HEK293 (cell line): Measurements from ENCODE around the gene TMEM143.
A peak's percentile ranks its signal among the peaks of the same experiment; 100 is the strongest.

Experiments used
- CTCF ChIA-PET: fragments of 350-600 bp; formaldehyde crosslinking; extraction: SDS; loops from one replicate; lab custom pipeline; 2021; ENCODE audit warnings: antibody characterized with exemption; lab: Yijun Ruan, JAX
- POLR2A ChIA-PET: fragments of 300-600 bp; formaldehyde crosslinking; extraction: SDS; loops from one replicate; lab custom pipeline; 2020; ENCODE audit warnings: antibody characterized with exemption, inconsistent platforms; lab: Yijun Ruan, JAX
- H3K27ac ChIP-seq: fragments of 200-500 bp; sonication (Bioruptor generic); 2 replicates; pipeline ENCODE4 v1.5.1; 2014; ENCODE audit warnings: low read depth, low read length, control low read depth, inconsistent platforms; ENCODE audit errors: extremely low read depth
- H3K36me3 ChIP-seq, 2 experiments: fragments of 200-500 bp in 1 of 2; sonication (Bioruptor generic) in 1 of 2; 1 replicate in 1 of 2; 2 replicates in 1 of 2; pipeline ENCODE4 v1.5.1; 2014 to 2017; ENCODE audit warnings: inconsistent platforms in 2 of 2, low read length in 2 of 2; ENCODE audit not compliant: control insufficient read depth in 2 of 2, insufficient read depth in 1 of 2
- H3K4me1 ChIP-seq: fragments of 200-500 bp; sonication (Bioruptor generic); 2 replicates; pipeline ENCODE4 v1.5.1; 2014; ENCODE audit warnings: mild to moderate bottlenecking, low read length, inconsistent platforms; ENCODE audit not compliant: control insufficient read depth, insufficient read depth
- H3K4me3 ChIP-seq: 2 replicates; pipeline ENCODE4 v1.5.1; 2011; ENCODE audit warnings: low read depth, mild to moderate bottlenecking, control low read depth, low read length, moderate library complexity
- H3K9me3 ChIP-seq: fragments of 200-500 bp; sonication (Bioruptor generic); 2 replicates; pipeline ENCODE4 v1.5.1; 2014; ENCODE audit warnings: low read depth, low read length, inconsistent platforms; ENCODE audit not compliant: control insufficient read depth, insufficient read depth
- HOXD13 ChIP-seq: sonication (generic); formaldehyde crosslinking; IDR thresholded peaks from 2 replicates; pipeline ENCODE4 v1.8.0; 2022; ENCODE audit warnings: missing genetic modification reagents, borderline replicate concordance
- KLF8 ChIP-seq: fragments of 450-650 bp; formaldehyde crosslinking; IDR thresholded peaks from 2 replicates; pipeline ENCODE4 v1.5.1; 2016; ENCODE audit warnings: missing biosample characterization, missing genetic modification characterization
- PRDM6 ChIP-seq: fragments of 450-650 bp; formaldehyde crosslinking; IDR thresholded peaks from 2 replicates; pipeline ENCODE4 v1.5.1; 2017; ENCODE audit warnings: missing biosample characterization, missing genetic modification characterization
- REPIN1 ChIP-seq: fragments of 450-650 bp; formaldehyde crosslinking; IDR thresholded peaks from 2 replicates; pipeline ENCODE4 v1.5.1; 2017; ENCODE audit warnings: missing biosample characterization, missing genetic modification characterization, low read depth
- SP3 ChIP-seq: fragments of 450-650 bp; formaldehyde crosslinking; IDR thresholded peaks from 2 replicates; pipeline ENCODE4 v1.5.1; 2016; ENCODE audit warnings: missing biosample characterization, missing genetic modification characterization
- TRIM28 ChIP-seq: IDR thresholded peaks from 2 replicates; pipeline ENCODE4 v1.6.1; 2011; ENCODE audit warnings: low read length, control low read depth, borderline replicate concordance
- WT1 ChIP-seq: fragments of 450-650 bp; formaldehyde crosslinking; IDR thresholded peaks from 2 replicates; pipeline ENCODE4 v1.5.1; 2016; ENCODE audit warnings: missing biosample characterization, missing genetic modification characterization
- ZBTB21 ChIP-seq: fragments of 450-650 bp; formaldehyde crosslinking; IDR thresholded peaks from 2 replicates; pipeline ENCODE4 v1.5.1; 2017; ENCODE audit warnings: missing biosample characterization, missing genetic modification characterization
- ZEB2 ChIP-seq: fragments of 450-650 bp; formaldehyde crosslinking; IDR thresholded peaks from 2 replicates; pipeline ENCODE4 v1.5.1; 2016; ENCODE audit warnings: missing biosample characterization, missing genetic modification characterization
- ZFHX2 ChIP-seq: fragments of 450-650 bp; formaldehyde crosslinking; conservative IDR thresholded peaks from 2 replicates; pipeline ENCODE4 v1.5.1; 2016; ENCODE audit warnings: missing biosample characterization, missing genetic modification characterization
- ZFP41 ChIP-seq: fragments of 450-650 bp; formaldehyde crosslinking; IDR thresholded peaks from 2 replicates; pipeline ENCODE4 v1.5.1; 2016; ENCODE audit warnings: missing biosample characterization, missing genetic modification characterization, borderline replicate concordance
- ZFP69B ChIP-seq: fragments of 450-650 bp; formaldehyde crosslinking; IDR thresholded peaks from 2 replicates; pipeline ENCODE4 v1.5.1; 2016; ENCODE audit warnings: missing biosample characterization, missing genetic modification characterization
- ZNF10 ChIP-seq: fragments of 450-650 bp; formaldehyde crosslinking; IDR thresholded peaks from 2 replicates; pipeline ENCODE4 v1.5.1; 2017; ENCODE audit warnings: missing biosample characterization, missing genetic modification characterization
- ZNF202 ChIP-seq: fragments of 450-650 bp; formaldehyde crosslinking; IDR thresholded peaks from 2 replicates; pipeline ENCODE4 v1.5.1; 2016; ENCODE audit warnings: missing biosample characterization, missing genetic modification characterization, borderline replicate concordance
- ZNF335 ChIP-seq: fragments of 450-650 bp; formaldehyde crosslinking; conservative IDR thresholded peaks from 2 replicates; pipeline ENCODE4 v1.5.1; 2016; ENCODE audit warnings: missing biosample characterization, missing genetic modification characterization
- ZNF416 ChIP-seq: fragments of 450-650 bp; formaldehyde crosslinking; IDR thresholded peaks from 2 replicates; pipeline ENCODE4 v1.5.1; 2016; ENCODE audit warnings: missing biosample characterization, missing genetic modification characterization
- ZNF449 ChIP-seq: fragments of 450-650 bp; formaldehyde crosslinking; IDR thresholded peaks from 2 replicates; pipeline ENCODE4 v1.5.1; 2017; ENCODE audit warnings: missing biosample characterization, mild to moderate bottlenecking, missing genetic modification characterization, moderate library complexity
- ZNF473 ChIP-seq: fragments of 450-650 bp; formaldehyde crosslinking; IDR thresholded peaks from 2 replicates; pipeline ENCODE4 v1.5.1; 2017; ENCODE audit warnings: missing biosample characterization, missing genetic modification characterization
- ZNF580 ChIP-seq: fragments of 450-650 bp; formaldehyde crosslinking; IDR thresholded peaks from 2 replicates; pipeline ENCODE4 v1.5.1; 2016; ENCODE audit warnings: missing biosample characterization, missing genetic modification characterization
- ZNF670 ChIP-seq: fragments of 450-650 bp; formaldehyde crosslinking; IDR thresholded peaks from 2 replicates; pipeline ENCODE4 v1.5.1; 2016; ENCODE audit warnings: missing biosample characterization, missing genetic modification characterization, low read depth
- ZNF76 ChIP-seq: fragments of 450-650 bp; formaldehyde crosslinking; IDR thresholded peaks from 2 replicates; pipeline ENCODE4; 2016; ENCODE audit warnings: low read depth, missing biosample characterization, missing genetic modification characterization, borderline replicate concordance
- ZSCAN16 ChIP-seq: fragments of 450-650 bp; formaldehyde crosslinking; IDR thresholded peaks from 2 replicates; pipeline ENCODE4 v1.5.1; 2016; ENCODE audit warnings: missing biosample characterization, missing genetic modification characterization
- ZSCAN4 ChIP-seq: fragments of 450-650 bp; formaldehyde crosslinking; IDR thresholded peaks from 2 replicates; pipeline ENCODE4 v1.5.1; 2017; ENCODE audit warnings: missing biosample characterization, missing genetic modification characterization
- TF ChIP-seq, protein P1 (sequence below): fragments of 450-650 bp; formaldehyde crosslinking; IDR thresholded peaks from 2 replicates; pipeline ENCODE4 v1.5.1; 2016; ENCODE audit warnings: missing biosample characterization, missing genetic modification characterization
- TF ChIP-seq, protein P2 (sequence below): fragments of 450-650 bp; formaldehyde crosslinking; IDR thresholded peaks from 2 replicates; pipeline ENCODE4 v1.5.1; 2016; ENCODE audit warnings: missing biosample characterization, missing genetic modification characterization

Gene TMEM143

GRCh38 chr19:48364598-48365348, 1.0 kb upstream of the TMEM143 start (continued):
- TF ChIP-seq ZFP41 (tag by site-specific recombination) (no peak), TRIM28 (no peak), ZNF416 (no peak), ZNF10 (no peak), KLF8 (tag by site-specific recombination) (no peak), ZSCAN4 (no peak), ZNF202 (tag by site-specific recombination) (no peak), REPIN1 (tag by site-specific recombination) (0 out of 2 replicates have a peak, but pooled peaks have one; percentile 22), HOXD13 (CRISPR knock-in tag) (no peak), ZEB2 (tag by site-specific recombination) (0 out of 2 replicates have a peak, but pooled peaks have one; percentile 18), PRDM6 (tag by site-specific recombination) (no peak), ZFP69B (tag by site-specific recombination) (no peak; the same call in 1 of the 2 replicates), ZNF335 (peak; percentile 54), WT1 (no peak), SP3 (tag by site-specific recombination) (no peak), ZNF580 (tag by site-specific recombination) (no peak)
- TF ChIP-seq, protein P1, sequence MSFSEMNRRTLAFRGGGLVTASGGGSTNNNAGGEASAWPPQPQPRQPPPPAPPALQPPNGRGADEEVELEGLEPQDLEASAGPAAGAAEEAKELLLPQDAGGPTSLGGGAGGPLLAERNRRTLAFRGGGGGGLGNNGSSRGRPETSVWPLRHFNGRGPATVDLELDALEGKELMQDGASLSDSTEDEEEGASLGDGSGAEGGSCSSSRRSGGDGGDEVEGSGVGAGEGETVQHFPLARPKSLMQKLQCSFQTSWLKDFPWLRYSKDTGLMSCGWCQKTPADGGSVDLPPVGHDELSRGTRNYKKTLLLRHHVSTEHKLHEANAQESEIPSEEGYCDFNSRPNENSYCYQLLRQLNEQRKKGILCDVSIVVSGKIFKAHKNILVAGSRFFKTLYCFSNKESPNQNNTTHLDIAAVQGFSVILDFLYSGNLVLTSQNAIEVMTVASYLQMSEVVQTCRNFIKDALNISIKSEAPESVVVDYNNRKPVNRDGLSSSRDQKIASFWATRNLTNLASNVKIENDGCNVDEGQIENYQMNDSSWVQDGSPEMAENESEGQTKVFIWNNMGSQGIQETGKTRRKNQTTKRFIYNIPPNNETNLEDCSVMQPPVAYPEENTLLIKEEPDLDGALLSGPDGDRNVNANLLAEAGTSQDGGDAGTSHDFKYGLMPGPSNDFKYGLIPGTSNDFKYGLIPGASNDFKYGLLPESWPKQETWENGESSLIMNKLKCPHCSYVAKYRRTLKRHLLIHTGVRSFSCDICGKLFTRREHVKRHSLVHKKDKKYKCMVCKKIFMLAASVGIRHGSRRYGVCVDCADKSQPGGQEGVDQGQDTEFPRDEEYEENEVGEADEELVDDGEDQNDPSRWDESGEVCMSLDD (tag by site-specific recombination) = peak; percentile 40; the same call in 1 of the 2 replicates
- TF ChIP-seq, protein P2, sequence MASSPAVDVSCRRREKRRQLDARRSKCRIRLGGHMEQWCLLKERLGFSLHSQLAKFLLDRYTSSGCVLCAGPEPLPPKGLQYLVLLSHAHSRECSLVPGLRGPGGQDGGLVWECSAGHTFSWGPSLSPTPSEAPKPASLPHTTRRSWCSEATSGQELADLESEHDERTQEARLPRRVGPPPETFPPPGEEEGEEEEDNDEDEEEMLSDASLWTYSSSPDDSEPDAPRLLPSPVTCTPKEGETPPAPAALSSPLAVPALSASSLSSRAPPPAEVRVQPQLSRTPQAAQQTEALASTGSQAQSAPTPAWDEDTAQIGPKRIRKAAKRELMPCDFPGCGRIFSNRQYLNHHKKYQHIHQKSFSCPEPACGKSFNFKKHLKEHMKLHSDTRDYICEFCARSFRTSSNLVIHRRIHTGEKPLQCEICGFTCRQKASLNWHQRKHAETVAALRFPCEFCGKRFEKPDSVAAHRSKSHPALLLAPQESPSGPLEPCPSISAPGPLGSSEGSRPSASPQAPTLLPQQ = 0 out of 2 replicates have a peak, but pooled peaks have one; percentile 5

GRCh38 chr19:48363500-48363809, 285 bp downstream of the TMEM143 start:
- H3K4me1 ChIP-seq = peaks cover 4% of the 10 kb centered on the region; the same call in 1 of the 2 replicates
- H3K9me3 ChIP-seq = no peaks in the 10 kb centered on the region
- H3K27ac ChIP-seq = peak overlapping the region; percentile 89
- peak overlapping the region; percentile 54 for H3K4me3 ChIP-seq
- H3K36me3 ChIP-seq = peaks cover 3 to 7% of the 10 kb centered on the region in 2 experiments; a peak in 2 of 3 replicates
- ChIA-PET CTCF (interaction anchor here (0.7 to 3.3 kb wide), 10 partner anchors 10 to 221 kb away, joined by 3 to 28 read pairs (median 5); partner anchors contain the start of gene KDELR1), POLR2A (interaction anchor here (0.5 to 2.7 kb wide), 33 partner anchors 9 to 1124 kb away, joined by 3 to 54 read pairs (median 5); partner anchors contain the start of genes EMP3, GRIN2D, KDELR1 and RPL13A)
- TF ChIP-seq ZSCAN16 (no peak), ZNF76 (tag by site-specific recombination) (no peak; the same call in 1 of the 2 replicates), ZSCAN4 (no peak; the same call in 1 of the 2 replicates), ZNF449 (tag by site-specific recombination) (peak; percentile 44; the same call in 1 of the 2 replicates), ZNF670 (tag by site-specific recombination) (no peak), ZBTB21 (tag by site-specific recombination) (no peak), ZNF473 (tag by site-specific recombination) (no peak), ZFP41 (tag by site-specific recombination) (no peak), ZFHX2 (no peak)
